Stimulated activated CD8-positive, alpha-beta memory T cell treated with anti-CD3 and anti-CD28 coated beads, Interleukin-7, amount 100 ng/mL, for 4 hours (primary cell): ENCODE results near the gene SORT1.
A peak's percentile ranks its signal among the peaks of the same experiment; 100 is the strongest.
"Not testable (repeated sequence)": the region's sequence is repeated elsewhere in the genome, so short reads cannot be mapped to it uniquely, and the experiment has no call there.

ENCODE experiments used
- DNase-seq, 2 donors: peaks; one replicate each; pipeline ENCODE4 v3.0.0-alpha.2; 2020; ENCODE audit warnings: low read depth in 2 of 2

The SORT1 gene

DNA sequence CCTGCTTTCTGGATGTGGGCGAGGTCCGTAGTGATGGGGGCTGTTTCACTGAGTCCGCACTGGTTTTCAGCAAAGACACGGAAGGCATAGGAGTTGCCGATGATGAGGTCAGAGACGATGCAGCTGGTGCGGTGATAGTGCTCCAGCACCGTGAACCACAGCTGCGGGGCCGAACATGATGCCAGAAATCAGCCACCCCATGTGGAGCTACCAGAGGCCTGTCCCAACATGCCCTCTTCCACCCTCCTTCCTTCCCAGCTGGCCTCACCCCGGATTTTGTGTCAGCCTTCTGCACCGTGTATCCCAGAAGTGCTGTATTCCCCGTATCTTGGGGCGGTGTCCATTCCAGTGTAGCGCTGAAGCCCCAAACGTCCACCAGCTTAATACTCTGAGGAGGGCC lies 100.9 kb downstream of the SORT1 start:
- DNase-seq, result no peak

DNA sequence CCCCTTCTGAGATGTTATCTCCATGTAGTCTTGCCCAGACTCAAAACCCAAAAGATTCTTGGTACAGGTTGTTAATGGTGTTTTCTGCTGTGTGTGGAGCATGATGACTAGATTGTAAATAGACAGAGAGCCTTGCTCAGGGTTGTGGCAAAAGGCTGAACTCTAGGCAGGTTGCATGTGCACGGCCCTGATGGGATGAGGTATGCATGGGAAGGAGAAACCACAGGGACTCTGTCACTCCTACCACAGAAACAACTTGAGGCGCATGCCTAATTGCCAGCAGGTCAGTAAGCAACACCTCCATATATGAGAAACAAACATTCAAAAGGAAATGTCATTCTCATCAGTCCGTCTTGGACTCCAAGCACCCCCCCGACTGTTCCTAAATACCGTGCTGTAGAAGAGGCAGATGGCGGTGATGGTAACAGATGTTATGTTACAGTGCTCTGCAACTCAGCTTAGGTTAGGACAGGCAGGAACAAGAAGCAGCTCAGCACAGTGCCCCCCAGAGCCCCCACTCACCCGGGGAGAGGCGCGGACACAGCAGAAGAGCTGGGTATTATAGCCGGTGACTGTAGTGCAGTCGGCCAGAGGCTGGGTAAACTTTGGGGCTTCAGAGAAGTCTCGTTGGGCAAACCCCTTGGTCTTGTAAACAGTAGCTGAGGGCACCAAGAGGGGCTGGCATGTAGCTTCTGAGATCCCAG lies 101.9 kb downstream of the SORT1 start:
- no peak for DNase-seq

DNA sequence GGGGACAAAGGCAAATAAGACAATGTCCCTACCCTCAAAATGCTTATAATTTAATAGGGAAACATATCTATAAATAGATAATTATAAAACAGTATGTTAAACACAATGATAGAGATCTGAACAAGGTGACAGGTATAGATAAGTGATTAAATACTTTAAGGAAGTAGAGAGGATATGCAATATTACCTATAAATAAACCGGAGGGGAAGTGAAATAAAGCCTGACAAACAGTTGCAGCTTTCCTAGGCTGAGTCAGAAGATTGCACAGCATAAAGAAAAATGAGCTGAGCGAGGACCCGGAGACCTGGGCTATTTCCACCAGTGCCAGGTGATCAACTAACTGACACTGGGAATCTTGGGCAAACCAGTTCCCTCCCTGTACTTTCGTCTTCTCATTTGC lies 103.2 kb downstream of the SORT1 start:
- no peak for DNase-seq

DNA sequence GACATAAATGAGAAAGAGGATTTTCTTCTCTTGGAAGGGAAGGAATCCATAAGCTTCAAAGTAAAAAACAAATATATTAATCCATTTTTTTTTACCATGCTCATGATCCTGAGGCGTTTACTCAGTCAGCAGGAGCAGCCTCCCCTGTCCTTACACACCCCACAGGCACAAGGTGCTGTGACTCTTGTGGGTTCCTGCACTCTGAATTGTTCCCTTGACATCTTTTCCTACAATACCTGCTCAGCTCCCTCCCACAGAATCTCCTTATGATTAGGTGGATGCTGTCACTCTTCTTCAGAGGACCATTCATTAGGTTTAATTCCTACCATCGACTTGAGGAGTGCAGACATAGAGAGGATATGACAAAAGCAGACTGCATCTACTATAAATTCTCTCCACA lies 104.7 kb downstream of the SORT1 start:
- no peak for DNase-seq

DNA sequence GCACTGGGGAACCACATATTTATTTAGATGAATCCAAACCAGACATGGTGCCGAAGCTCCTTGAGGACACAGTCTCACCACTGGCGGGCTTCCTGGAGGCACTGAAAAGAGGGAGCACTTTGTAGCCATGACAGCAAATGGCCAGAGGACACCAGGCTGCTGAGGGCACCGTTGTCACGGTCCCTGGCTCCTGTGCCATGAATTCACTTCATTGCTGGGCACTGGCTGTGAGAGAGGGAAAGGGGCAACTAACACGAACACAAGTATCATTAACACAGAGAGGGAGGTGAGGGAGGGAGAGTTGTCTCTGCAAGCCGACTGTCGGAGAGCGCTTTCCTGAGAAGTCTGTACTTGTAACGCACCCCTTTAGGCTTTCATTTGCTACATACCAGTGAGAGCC lies 105.4 kb downstream of the SORT1 start:
- DNase-seq, result no peak

DNA sequence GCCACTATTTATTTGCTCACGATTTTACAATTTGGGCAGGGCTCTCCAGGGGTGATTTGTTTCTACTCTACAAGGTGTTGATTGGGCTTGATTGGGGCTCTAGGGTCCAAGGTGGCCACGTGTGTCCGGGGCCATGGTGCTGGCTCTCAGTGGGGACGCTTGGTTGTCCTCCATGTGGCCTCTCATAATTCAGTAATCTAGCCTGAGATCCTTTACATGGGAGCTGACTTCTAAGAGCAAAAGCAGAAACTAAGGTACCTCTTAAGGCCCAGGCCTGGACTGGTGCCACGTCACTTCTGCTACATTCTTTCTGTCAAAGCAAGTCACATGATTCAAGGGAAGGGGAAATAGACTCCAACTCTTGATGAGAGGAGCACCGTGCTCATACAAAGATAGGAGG lies 106.7 kb downstream of the SORT1 start:
- DNase-seq, result no peak

DNA sequence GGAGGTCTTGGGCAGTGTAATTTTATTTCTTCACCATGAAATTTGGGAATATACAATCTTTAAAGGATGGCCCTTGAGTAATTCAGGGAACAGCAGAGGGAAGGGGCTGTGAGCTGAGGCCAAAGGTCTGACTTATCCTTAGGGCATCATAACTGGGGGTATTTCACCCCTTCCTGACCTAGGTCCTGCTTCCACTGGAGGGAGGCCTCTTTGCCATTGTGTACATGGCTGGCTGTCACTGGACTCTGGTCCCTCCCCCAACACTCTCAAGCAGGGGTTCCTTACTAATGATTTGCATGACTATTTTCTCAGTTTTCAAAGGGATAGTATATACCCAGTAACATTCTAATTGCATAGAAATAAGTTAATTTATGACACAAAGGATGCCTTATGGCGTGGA lies 107.6 kb downstream of the SORT1 start:
- DNase-seq, result no peak

DNA sequence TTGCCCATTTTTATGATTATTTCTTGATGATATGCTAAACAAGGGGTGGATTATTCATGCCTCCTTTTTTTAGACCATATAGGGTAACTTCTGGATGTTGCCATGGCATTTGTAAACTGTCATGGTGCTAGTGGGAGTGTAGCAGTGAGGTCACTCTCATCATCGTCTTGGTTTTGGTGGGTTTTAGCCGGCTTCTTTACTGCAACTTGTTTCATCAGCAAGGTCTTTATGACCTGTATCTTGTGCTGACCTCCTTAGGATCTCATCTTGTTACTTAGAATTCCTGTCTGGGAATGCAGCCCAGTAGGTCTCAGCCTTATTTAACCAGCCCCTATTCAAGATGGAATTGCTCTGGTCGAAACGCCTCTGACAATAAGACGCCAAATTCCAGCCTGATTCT lies 111.0 kb downstream of the SORT1 start:
- not testable (repeated sequence) for DNase-seq

DNA sequence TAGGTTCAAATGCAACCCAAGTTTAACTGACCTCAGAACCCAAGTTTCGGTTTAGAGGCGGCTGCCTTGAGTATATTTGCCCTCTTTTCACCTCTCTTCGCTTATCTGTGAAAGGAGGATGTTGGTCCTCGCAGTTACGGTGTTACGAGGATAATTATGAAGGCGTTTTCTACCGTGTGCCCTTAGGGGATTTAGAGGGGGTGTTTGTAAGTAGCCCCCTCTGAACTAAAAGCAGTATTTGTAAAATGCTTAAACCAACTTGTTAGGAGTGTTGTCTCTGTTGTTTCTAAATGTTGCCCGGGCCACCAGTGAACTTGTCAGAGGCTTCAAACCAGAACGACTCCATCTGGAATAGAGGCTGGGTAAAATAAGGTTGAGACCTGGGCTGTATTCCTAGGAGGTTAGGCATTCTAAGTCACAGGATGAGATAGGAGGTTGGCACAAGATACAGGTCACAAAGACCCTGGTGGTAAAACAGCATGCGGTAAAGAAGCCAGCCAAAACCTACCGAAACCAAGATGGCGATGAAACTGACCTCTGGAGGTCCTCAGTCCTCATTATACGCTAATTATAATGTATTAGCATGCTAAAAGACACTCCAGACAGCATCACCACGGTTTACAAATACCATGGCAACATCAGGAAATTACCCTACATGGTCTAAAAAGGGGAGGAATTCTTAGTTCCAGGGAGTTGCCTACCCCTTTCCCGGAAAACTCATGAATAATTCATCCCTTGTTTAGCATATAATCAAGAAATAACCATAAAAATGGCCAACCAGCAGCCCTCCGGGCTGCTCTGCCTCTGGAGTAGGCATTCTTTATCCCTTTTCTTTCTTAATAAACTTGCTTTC lies 113.7 kb downstream of the SORT1 start:
- DNase-seq, result no peak

DNA sequence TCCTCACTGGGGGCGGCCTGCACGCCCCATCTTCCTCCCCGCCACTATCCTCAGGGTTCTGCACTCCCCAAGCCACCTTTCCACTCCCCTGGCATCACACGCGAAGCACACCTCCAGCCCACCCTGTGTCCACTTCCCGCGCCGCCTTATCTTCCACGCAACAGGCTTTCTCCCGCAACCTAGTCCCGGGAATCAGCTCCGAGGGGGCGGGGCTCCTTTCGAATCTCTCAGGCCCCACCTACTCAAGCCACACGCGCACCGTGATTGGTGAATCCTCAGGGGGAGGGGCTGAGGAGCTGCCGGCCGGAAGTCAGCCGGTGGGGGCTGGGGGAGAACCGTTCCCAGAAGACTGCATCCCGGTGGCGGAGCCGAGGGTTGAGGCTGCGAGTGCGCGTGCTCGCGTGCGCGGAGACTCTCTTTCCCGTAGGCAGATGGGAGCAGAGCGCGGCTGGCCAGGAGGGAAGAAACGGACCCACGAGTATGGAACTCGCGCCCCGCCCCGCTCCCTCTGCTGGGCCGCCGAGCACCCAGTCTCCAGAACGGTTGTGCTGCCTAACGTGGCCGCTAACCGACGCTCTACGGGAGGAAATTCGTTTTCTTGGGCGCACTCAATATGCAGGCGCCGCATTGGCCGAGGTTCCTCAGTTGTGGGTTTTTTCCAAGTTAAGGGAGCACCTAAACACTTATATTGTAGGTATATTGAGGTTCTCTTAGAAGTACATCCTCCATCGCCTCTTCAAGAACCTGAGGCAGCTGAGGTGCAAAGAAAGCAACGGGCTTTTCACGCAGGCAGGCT lies 114.6 kb downstream of the SORT1 start, which contains the start of gene PSRC1:
TSS of gene PSRC1 (minus strand) at position 194 of the 796 bp plus-strand sequence.
- DNase-seq, result peak; percentile 81 to 82

DNA sequence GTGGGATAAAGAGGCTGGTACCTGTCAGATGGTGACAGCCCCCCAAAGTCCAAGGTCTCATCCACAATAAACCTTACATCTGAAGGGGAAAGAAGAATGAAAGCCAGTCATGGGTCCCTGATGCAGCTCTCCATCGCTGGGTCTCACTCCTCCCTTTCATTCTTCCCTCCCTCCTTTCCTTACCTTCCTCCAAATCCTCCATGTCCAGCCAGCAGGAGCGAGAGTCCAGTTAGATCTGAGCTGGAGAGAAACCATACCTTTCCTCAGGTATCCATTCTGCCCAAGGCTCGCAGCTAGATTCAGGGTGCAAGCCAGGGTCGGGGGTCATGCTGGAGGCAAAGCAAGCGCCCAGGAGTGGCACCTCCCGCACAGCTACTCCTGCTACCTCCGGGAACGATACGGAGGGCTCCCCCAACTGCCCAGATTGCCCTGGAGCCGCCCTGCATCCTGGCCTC lies 115.2 kb downstream of the SORT1 start:
- DNase-seq, result no peak

DNA sequence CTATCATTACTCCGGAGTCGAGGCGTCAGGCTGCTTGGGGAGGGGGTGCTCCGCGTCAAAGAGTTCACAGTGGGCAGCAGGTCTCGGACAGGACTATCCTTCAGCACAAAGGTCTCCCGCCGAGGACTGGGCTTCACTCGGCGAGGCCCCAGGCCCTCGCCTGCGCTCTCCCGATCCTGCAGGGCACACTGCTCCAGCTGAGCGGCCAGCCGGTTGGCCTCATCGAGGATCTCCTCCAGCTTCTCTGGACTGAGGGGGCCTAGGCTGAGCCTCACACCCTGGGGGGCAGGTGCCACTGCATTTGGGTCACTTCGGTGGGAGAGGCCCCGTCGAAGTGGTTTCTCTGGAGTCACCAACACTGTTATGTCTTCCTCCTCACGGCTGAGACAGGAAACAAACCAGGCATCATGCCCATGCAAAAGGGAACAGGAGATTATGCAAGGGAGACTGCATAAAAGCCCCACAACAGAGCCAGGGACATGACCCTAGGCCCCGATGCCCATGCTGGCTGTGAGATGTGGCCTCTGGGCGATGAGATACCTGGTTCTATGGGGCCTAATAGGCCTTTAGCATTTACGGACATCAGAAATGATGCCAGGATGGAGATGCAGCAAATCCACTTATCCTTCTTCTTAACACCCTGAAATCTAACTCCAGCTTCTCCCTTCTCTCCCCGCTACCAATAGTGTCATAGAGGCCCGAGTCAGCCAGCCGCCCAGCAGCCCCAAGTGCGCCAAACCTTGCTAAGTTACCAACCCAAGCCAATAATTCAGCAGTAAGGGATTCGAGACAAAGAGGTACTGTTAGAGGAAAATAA lies 115.8 kb downstream of the SORT1 start:
- DNase-seq, result no peak

DNA sequence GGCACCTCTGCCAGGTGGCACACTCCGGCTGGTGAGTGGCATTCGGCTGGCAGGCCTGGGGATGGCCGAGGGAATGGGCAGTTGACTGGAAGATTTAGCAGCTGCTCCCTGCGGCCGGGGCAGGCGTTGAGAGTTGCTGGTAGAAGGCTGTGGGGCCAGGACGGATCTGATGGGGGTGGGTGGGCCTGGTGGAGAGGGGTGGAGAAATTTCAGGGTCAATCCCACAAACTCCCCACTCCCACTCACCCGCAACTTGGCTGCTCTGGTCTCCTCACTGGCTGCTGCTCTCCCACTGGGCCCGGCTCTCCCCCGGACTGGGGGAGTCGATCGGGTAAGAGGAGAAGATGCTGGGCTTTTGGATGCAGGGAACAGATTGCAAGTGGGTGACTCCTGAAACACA lies 116.9 kb downstream of the SORT1 start:
- no peak for DNase-seq

DNA sequence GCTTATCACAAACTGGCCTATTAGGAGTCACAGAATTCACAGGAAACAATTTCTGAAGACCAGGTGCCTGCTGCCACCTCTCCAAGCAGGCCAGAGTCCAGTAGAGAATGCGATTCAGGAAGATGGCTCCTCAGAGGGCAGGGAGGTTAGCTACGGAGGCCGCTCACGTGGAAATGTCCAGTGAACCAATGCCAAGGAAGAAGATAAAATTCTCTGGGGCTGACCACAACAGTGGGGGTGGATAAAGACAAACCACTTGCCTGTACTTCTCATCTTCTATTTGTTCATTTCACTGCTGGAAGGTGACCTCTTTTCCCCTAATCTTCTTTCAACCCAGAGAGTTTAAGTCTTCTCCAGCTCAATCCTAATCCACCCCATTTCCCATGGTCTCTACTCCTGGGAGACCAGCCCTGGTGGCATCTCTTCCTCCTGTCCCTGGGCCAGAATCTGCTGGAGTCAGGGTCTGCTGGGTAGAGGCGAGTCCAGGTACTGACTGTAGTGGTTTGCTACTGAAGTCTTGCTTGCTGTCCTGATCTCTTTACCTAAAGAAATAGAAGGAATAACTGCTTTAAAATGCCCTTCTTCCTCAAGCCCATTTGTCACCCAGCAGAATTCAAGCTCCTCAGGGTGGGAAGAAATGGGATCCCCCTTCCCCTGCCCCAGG lies 118.0 kb downstream of the SORT1 start:
- DNase-seq, result no peak

DNA sequence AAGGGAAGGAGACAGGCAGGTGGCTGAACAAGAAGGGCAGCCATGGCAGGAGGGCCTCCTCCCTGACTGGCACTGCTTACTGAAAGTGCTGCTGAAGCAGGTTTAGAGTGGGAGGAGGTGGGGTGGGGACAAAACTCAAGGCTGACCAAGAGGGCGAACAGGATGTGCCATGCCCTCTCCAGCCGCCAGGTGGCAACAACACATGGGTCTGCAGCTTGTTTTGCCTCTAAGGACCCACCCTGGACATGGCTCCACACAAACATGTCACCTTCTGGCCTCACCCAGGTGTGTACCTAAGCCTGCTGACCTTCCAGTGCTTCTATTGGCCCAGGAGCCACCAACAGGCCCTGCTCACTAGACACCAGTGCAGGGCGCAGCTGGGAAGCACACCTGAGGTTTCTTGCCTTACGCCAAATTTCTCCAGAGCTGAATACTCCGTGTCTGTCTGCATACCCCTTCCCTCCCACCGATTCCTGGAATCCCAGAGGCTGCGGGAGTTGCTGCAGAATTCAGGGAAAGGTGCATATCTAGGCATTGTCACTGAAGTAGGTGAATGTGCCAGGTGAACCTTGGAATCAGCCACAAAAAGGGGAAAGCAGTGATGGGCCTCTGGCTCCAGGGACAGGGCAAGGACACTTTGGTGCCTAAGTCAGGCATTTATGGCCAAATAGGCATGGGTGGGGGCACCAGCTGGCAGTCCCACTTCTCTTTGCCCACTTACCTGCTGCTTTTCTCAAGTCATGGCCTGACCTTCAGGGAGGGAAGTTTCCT lies 120.1 kb downstream of the SORT1 start:
- DNase-seq, result peak; percentile 24 to 40

DNA sequence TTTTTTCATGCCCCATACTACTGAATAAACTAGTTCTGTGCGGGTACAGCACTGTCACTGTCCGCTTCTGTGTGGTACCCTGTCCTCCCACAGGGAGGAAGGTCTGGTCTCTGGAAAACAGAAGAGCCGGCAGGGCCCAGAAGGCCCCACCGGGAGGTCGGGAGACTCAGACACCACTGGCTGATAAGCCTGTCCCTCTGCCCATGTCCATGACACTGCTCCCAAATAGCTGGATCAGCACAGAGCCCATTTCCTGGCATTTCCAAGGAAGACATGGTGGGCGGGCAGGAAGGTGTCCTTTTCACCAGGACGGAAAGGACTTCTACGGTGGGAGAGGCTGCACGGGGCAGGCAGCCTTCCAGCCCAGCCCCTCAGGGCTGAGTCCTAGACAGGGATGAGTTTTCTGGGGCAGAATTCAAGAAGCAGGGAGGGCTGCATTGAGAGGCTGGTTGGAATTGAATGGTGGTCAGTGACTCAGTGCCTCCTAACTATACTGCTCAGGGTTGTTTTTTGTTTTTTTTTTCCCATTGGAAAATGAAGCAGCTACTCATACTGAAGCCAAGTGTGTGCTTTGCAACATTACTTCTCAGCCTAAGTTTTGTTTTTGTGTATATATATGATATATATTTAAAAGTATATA lies 121.9 kb downstream of the SORT1 start:
- DNase-seq, result no peak

DNA sequence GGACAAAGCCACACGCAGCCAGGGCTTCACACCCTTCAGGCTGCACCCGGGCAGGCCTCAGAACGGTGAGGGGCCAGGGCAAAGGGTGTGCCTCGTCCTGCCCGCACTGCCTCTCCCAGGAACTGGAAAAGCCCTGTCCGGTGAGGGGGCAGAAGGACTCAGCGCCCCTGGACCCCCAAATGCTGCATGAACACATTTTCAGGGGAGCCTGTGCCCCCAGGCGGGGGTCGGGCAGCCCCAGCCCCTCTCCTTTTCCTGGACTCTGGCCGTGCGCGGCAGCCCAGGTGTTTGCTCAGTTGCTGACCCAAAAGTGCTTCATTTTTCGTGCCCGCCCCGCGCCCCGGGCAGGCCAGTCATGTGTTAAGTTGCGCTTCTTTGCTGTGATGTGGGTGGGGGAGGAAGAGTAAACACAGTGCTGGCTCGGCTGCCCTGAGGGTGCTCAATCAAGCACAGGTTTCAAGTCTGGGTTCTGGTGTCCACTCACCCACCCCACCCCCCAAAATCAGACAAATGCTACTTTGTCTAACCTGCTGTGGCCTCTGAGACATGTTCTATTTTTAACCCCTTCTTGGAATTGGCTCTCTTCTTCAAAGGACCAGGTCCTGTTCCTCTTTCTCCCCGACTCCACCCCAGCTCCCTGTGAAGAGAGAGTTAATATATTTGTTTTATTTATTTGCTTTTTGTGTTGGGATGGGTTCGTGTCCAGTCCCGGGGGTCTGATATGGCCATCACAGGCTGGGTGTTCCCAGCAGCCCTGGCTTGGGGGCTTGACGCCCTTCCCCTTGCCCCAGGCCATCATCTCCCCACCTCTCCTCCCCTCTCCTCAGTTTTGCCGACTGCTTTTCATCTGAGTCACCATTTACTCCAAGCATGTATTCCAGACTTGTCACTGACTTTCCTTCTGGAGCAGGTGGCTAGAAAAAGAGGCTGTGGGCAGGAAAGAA lies 122.9 kb downstream of the SORT1 start:
- DNase-seq, result no peak

DNA sequence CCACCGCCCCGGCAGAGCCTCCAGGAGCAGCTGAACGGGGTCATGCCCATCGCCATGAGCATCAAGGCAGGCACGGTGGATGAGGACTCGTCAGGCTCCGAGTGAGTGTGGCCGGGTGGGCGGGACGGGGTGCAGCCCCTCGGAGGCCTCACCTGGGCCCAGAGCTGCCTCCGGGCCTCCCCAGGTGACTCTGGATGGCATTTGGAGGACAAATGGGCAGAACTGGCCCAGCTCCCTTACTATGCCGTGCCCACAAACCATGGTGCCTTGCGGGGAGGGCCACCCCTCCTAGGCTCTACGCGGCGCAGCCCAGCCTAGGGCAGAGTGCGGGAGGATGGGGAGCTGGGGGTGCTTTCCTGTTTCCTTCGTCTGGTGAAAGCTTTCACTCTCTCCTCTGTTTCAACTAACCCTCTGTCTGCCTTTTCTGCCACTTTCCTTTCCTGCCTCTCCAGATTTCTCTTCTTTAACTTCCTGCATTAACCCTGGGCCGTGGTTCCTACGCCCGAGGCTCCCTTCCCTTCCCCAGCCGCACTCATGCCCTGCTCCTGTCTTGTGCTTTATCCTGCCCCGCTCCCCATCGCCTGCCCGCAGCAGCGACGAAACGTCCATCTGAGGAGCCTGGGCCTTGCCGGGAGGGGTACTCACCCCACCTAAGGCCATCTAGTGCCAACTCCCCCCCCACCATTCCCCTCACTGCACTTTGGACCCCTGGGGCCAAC lies 124.0 kb downstream of the SORT1 start:
- DNase-seq, result no peak
